ENCODE measurements around the gene MICAL2. TPM values are rescaled to one million over a fixed set of nuclear protein-coding genes. Genes with fewer than 3 reads are reported as not detected.

The MICAL2 gene
- total RNA-seq, 1 donor from 2014 or later: 372 TPM

- no peaks in the 10 kb centered on the region for H3K27me3 Mint-ChIP-seq (ENCODE audit: low read depth)
- no peaks in the 10 kb centered on the region for H3K9me3 Mint-ChIP-seq (ENCODE audit: low read depth)
- H3K36me3 Mint-ChIP-seq (ENCODE audit: low read depth): peaks cover 59% of the 10 kb centered on the region
- TF ChIP-seq, protein P1, sequence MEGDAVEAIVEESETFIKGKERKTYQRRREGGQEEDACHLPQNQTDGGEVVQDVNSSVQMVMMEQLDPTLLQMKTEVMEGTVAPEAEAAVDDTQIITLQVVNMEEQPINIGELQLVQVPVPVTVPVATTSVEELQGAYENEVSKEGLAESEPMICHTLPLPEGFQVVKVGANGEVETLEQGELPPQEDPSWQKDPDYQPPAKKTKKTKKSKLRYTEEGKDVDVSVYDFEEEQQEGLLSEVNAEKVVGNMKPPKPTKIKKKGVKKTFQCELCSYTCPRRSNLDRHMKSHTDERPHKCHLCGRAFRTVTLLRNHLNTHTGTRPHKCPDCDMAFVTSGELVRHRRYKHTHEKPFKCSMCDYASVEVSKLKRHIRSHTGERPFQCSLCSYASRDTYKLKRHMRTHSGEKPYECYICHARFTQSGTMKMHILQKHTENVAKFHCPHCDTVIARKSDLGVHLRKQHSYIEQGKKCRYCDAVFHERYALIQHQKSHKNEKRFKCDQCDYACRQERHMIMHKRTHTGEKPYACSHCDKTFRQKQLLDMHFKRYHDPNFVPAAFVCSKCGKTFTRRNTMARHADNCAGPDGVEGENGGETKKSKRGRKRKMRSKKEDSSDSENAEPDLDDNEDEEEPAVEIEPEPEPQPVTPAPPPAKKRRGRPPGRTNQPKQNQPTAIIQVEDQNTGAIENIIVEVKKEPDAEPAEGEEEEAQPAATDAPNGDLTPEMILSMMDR (IDR thresholded peaks at IDR 0.05): no peak
- no peak overlapping the region for H3K4me3 Mint-ChIP-seq (ENCODE audit: unreplicated experiment)
- no peak for DNase-seq (ENCODE audit: low spot score)
- H3K4me1 Mint-ChIP-seq (ENCODE audit: low read depth): peaks cover 35% of the 10 kb centered on the region
- no peak overlapping the region for H3K27ac Mint-ChIP-seq (ENCODE audit: unreplicated experiment)
Observed at GRCh38 chr11:12226093-12226492, 115.7 kb downstream of the MICAL2 start.

- peak overlapping the region; percentile 13 for H3K27ac Mint-ChIP-seq (ENCODE audit: unreplicated experiment)
- H3K4me1 Mint-ChIP-seq (ENCODE audit: low read depth): peaks cover 40% of the 10 kb centered on the region
- TF ChIP-seq, protein P1 (IDR thresholded peaks at IDR 0.05): no peak
- peaks cover 47% of the 10 kb centered on the region for H3K36me3 Mint-ChIP-seq (ENCODE audit: low read depth)
- H3K9me3 Mint-ChIP-seq (ENCODE audit: low read depth): no peaks in the 10 kb centered on the region
- no peak overlapping the region for H3K4me3 Mint-ChIP-seq (ENCODE audit: unreplicated experiment)
- H3K27me3 Mint-ChIP-seq (ENCODE audit: low read depth): no peaks in the 10 kb centered on the region
- no peak for DNase-seq (ENCODE audit: low spot score)
Observed at GRCh38 chr11:12229450-12230229, 119.2 kb downstream of the MICAL2 start.

DNA sequence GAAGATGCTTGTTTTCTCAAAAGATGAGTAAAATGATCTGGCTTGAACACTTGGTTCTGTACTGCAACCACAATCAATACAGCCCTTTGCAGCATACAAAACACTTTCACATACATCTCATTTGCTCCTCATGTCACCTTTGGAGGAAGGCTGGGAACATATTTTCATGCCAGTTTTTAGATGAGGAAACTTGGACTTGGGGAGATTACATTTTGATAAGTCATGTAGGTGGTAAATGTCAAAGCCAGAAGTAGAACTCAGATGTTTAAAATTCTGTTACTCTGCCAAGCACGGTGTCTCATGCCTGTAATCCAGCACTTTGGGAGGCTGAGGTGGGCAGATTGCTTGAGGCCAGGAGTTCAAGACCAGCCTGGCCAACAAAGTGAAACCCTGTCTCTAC lies 121.8 kb downstream of the MICAL2 start:
- H3K9me3 Mint-ChIP-seq (ENCODE audit: low read depth): no peaks in the 10 kb centered on the region
- TF ChIP-seq, protein P1 (IDR thresholded peaks at IDR 0.05): no peak
- peaks cover 62% of the 10 kb centered on the region for H3K4me1 Mint-ChIP-seq (ENCODE audit: low read depth)
- no peaks in the 10 kb centered on the region for H3K27me3 Mint-ChIP-seq (ENCODE audit: low read depth)
- H3K4me3 Mint-ChIP-seq (ENCODE audit: unreplicated experiment): no peak overlapping the region
- no peak for DNase-seq (ENCODE audit: low spot score)
- peaks cover 37% of the 10 kb centered on the region for H3K36me3 Mint-ChIP-seq (ENCODE audit: low read depth)
- H3K27ac Mint-ChIP-seq (ENCODE audit: unreplicated experiment): peak overlapping the region; percentile 87

- H3K4me1 Mint-ChIP-seq (ENCODE audit: low read depth): peaks cover 69% of the 10 kb centered on the region
- no peak for DNase-seq (ENCODE audit: low spot score)
- TF ChIP-seq, protein P1 (IDR thresholded peaks at IDR 0.05): no peak
- peaks cover 37% of the 10 kb centered on the region for H3K36me3 Mint-ChIP-seq (ENCODE audit: low read depth)
- no peaks in the 10 kb centered on the region for H3K27me3 Mint-ChIP-seq (ENCODE audit: low read depth)
- peak overlapping the region; percentile 87 for H3K27ac Mint-ChIP-seq (ENCODE audit: unreplicated experiment)
- H3K9me3 Mint-ChIP-seq (ENCODE audit: low read depth): no peaks in the 10 kb centered on the region
- H3K4me3 Mint-ChIP-seq (ENCODE audit: unreplicated experiment): no peak overlapping the region
Observed at GRCh38 chr11:12232817-12233601, 122.6 kb downstream of the MICAL2 start.

- TF ChIP-seq, protein P1 (IDR thresholded peaks at IDR 0.05): no peak
- H3K4me3 Mint-ChIP-seq (ENCODE audit: unreplicated experiment): no peak overlapping the region
- no peaks in the 10 kb centered on the region for H3K9me3 Mint-ChIP-seq (ENCODE audit: low read depth)
- H3K4me1 Mint-ChIP-seq (ENCODE audit: low read depth): peaks cover 75% of the 10 kb centered on the region
- peak overlapping the region; percentile 87 for H3K27ac Mint-ChIP-seq (ENCODE audit: unreplicated experiment)
- DNase-seq (ENCODE audit: low spot score): no peak
- H3K27me3 Mint-ChIP-seq (ENCODE audit: low read depth): no peaks in the 10 kb centered on the region
- H3K36me3 Mint-ChIP-seq (ENCODE audit: low read depth): peaks cover 39% of the 10 kb centered on the region
Observed at GRCh38 chr11:12233602-12233925, 123.2 kb downstream of the MICAL2 start.
